Lung (tissue), 12 donors: ENCODE results near the gene MYLK. TPM values are rescaled to one million over a fixed set of nuclear protein-coding genes. Genes with fewer than 3 reads are reported as not detected.

Source experiments
- ATAC-seq: fragments of 200-7000 bp; cut with Tn5 transposase; one replicate; pipeline ENCODE4 v1.9.1; 2020; ENCODE audit warnings: moderate number of reproducible peaks; ENCODE audit not compliant: insufficient read depth, low FRiP score
- DNase-seq, 3 donors: peaks; one replicate each; pipeline ENCODE4 v3.0.0-alpha.2; 2013 to 2017
- H3K27ac ChIP-seq, 2 donors: one replicate each; pipeline ENCODE4 v1.5.1; 2013; ENCODE audit warnings: mild to moderate bottlenecking in 2 of 2, moderate library complexity in 2 of 2, control low read depth in 1 of 2, inconsistent platforms in 1 of 2, low read depth in 1 of 2, low read length in 1 of 2
- H3K27me3 ChIP-seq, 3 donors: one replicate each; pipeline ENCODE4 v1.5.1; 2013; ENCODE audit warnings: low read length in 2 of 3; ENCODE audit not compliant: control insufficient read depth in 3 of 3, insufficient read depth in 3 of 3
- H3K36me3 ChIP-seq, 4 donors: one replicate each; pipeline ENCODE4 v1.5.1; 2013; ENCODE audit warnings: low read length in 4 of 4, mild to moderate bottlenecking in 1 of 4, moderate library complexity in 1 of 4; ENCODE audit not compliant: control insufficient read depth in 4 of 4, insufficient read depth in 4 of 4
- H3K4me1 ChIP-seq, 5 donors: one replicate each; pipeline ENCODE4 v1.5.1; 2013; ENCODE audit warnings: low read length in 5 of 5, mild to moderate bottlenecking in 2 of 5, moderate library complexity in 1 of 5; ENCODE audit not compliant: control insufficient read depth in 5 of 5, insufficient read depth in 5 of 5
- H3K4me3 ChIP-seq: one replicate; pipeline ENCODE4 v1.5.1; 2013; ENCODE audit warnings: mild to moderate bottlenecking, control low read depth, moderate library complexity
- H3K9ac ChIP-seq, 2 donors: one replicate each; pipeline ENCODE4 v1.5.1; 2013; ENCODE audit warnings: low read length in 2 of 2, control low read depth in 1 of 2; ENCODE audit not compliant: insufficient read depth in 1 of 2
- H3K9me3 ChIP-seq, 4 donors: one replicate each; pipeline ENCODE4 v1.5.1; 2013; ENCODE audit warnings: low read length in 3 of 4, mild to moderate bottlenecking in 1 of 4, moderate library complexity in 1 of 4; ENCODE audit not compliant: control insufficient read depth in 4 of 4, insufficient read depth in 3 of 4
- CTCF ChIP-seq: IDR thresholded peaks from 2 replicates; pipeline ENCODE4 v1.5.1; 2012; ENCODE audit warnings: mild to moderate bottlenecking; ENCODE audit errors: control extremely low read depth, extremely low read depth
- WGBS, 2 donors: extraction: QIAGEN DNeasy Blood & Tissue Kit; methylation state at CpG; one replicate each; pipeline ENCODE4 v1.1.7; 2013; 5-methylcytosine and 5-hydroxymethylcytosine counted together
- polyA plus RNA-seq, 2 donors: library from polyadenylated mRNA; stranded (reverse); fragments of 200-250 nt; gene quantifications; one replicate each; pipeline ENCODE4 v1.2.1, GENCODE V29; 2013
- total RNA-seq, 2 donors: library from RNA; depleted of rRNA in 1 of 2; stranded (reverse); fragments of >200 nt in 1 of 2; gene quantifications; one replicate each; pipeline ENCODE4 v1.2.1, GENCODE V29; 2014 to 2021
- donor health status: control.
- donor health status: control.
- donor health status: Bipolar disorder and iron deficiency.
- donor health status: healthy.
- donor health status: DM: yes; HTN: yes; CAD: no.

Gene MYLK
- total and polyA plus RNA-seq, 4 donors: 23.3 to 324 (median 112) TPM

- no peak for ATAC-seq
- WGBS, 2 donors: 93 to 94% methylated on average over 7 of the region's 7 CpGs
Observed at GRCh38 chr3:123878807-123879206, 5.3 kb downstream of the MYLK start.

GRCh38 chr3:123877965-123878364, 6.2 kb downstream of the MYLK start:
- Histone ChIP-seq H3K36me3 (peaks cover 0 to 20% (median 2%) of the 10 kb centered on the region in 4 donors), H3K9ac (no peak overlapping the region), H3K4me1 (peaks cover 0 to 13% (median 1%) of the 10 kb centered on the region in 5 donors), H3K27ac (no peak overlapping the region), H3K27me3 (no peaks in the 10 kb centered on the region), H3K4me3 (no peak overlapping the region), H3K9me3 (no peaks in the 10 kb centered on the region)
- WGBS, 2 donors: 93% methylated on average over 4 of the region's 4 CpGs
- no peak for ATAC-seq
- no peak for DNase-seq
- no peak for TF ChIP-seq CTCF

More at GRCh38 chr3:123878807-123879206, 5.3 kb downstream of the MYLK start:
- Histone ChIP-seq H3K4me1 (peaks cover 0 to 21% (median 4%) of the 10 kb centered on the region in 5 donors), H3K4me3 (no peak overlapping the region), H3K9ac (no peak overlapping the region), H3K27me3 (no peaks in the 10 kb centered on the region), H3K36me3 (peaks cover 0 to 20% (median 2%) of the 10 kb centered on the region in 4 donors), H3K27ac (no peak overlapping the region), H3K9me3 (no peaks in the 10 kb centered on the region)
- TF ChIP-seq CTCF: no peak
- DNase-seq: no peak

- TF ChIP-seq CTCF: no peak
- Histone ChIP-seq H3K27ac (no peak overlapping the region), H3K9me3 (no peaks in the 10 kb centered on the region), H3K27me3 (no peaks in the 10 kb centered on the region), H3K9ac (no peak overlapping the region), H3K4me1 (peaks cover 0 to 8% (median 1%) of the 10 kb centered on the region in 5 donors), H3K4me3 (no peak overlapping the region), H3K36me3 (peaks cover 0 to 20% (median 2%) of the 10 kb centered on the region in 4 donors)
- no peak for ATAC-seq
- no peak for DNase-seq
- WGBS, 2 donors: 71 to 74% methylated on average over 4 of the region's 4 CpGs
Observed at GRCh38 chr3:123877466-123877865, 6.7 kb downstream of the MYLK start.

- ATAC-seq (no peak), DNase-seq (no peak)
- Histone ChIP-seq H3K9me3 (no peaks in the 10 kb centered on the region), H3K27ac (no peak overlapping the region), H3K36me3 (peaks cover 0 to 20% (median 2%) of the 10 kb centered on the region in 4 donors), H3K9ac (no peak overlapping the region), H3K4me1 (peaks cover 0 to 6% (median 1%) of the 10 kb centered on the region in 5 donors), H3K27me3 (no peaks in the 10 kb centered on the region), H3K4me3 (no peak overlapping the region)
- TF ChIP-seq CTCF: no peak
Observed at GRCh38 chr3:123876858-123877257, 7.3 kb downstream of the MYLK start.
